Hepatocyte (in vitro differentiated cells): ENCODE measurements around the gene VWA8. TPM values are rescaled to one million over a fixed set of nuclear protein-coding genes. Genes with fewer than 3 reads are reported as not detected.

Source experiments
- DNase-seq: peaks from one replicate; pipeline ENCODE4 v3.0.0-alpha.2; 2016; ENCODE audit warnings: low spot score
- H2AFZ ChIP-seq: fragments of 200-600 bp; sonication (generic); 2 replicates; pipeline ENCODE4 v1.6.0; 2016; ENCODE audit warnings: antibody characterized with exemption, mild to moderate bottlenecking
- H3K27ac ChIP-seq: fragments of 200-600 bp; sonication (generic); 2 replicates; pipeline ENCODE4 v1.5.1; 2016; ENCODE audit warnings: mild to moderate bottlenecking
- H3K27me3 ChIP-seq: fragments of 200-600 bp; sonication (generic); 2 replicates; pipeline ENCODE4 v1.6.1; 2016
- H3K36me3 ChIP-seq: fragments of 200-600 bp; sonication (generic); replicated peaks from 2 replicates; pipeline ENCODE4 v1.5.1; 2016; ENCODE audit warnings: low read depth; ENCODE audit not compliant: insufficient read depth
- H3K4me1 ChIP-seq: fragments of 200-600 bp; sonication (generic); 2 replicates; pipeline ENCODE4 v1.5.1; 2016; ENCODE audit warnings: mild to moderate bottlenecking, moderate library complexity; ENCODE audit not compliant: insufficient read depth
- H3K4me2 ChIP-seq: fragments of 200-600 bp; sonication (generic); 2 replicates; pipeline ENCODE4 v1.6.0; 2016
- H3K4me3 ChIP-seq: fragments of 200-600 bp; sonication (generic); 2 replicates; pipeline ENCODE4 v1.5.1; 2016; ENCODE audit warnings: mild to moderate bottlenecking
- H3K79me2 ChIP-seq: fragments of 200-600 bp; sonication (generic); 2 replicates; pipeline ENCODE4 v1.6.0; 2017; ENCODE audit warnings: mild to moderate bottlenecking
- H3K9me2 ChIP-seq: fragments of 200-600 bp; sonication (generic); replicated peaks from 2 replicates; pipeline ENCODE4 v1.6.0; 2017; ENCODE audit warnings: mild to moderate bottlenecking; ENCODE audit not compliant: insufficient read depth
- H3K9me3 ChIP-seq: fragments of 200-600 bp; sonication (generic); 2 replicates; pipeline ENCODE4 v1.5.1; 2016; ENCODE audit warnings: low read depth, mild to moderate bottlenecking
- H4K20me1 ChIP-seq: fragments of 200-600 bp; sonication (generic); 2 replicates; pipeline ENCODE4 v1.6.0; 2016; ENCODE audit warnings: mild to moderate bottlenecking; ENCODE audit not compliant: insufficient read depth, poor library complexity, severe bottlenecking
- EZH2 ChIP-seq: fragments of 200-600 bp; sonication (generic); IDR thresholded peaks from 2 replicates; pipeline ENCODE4 v1.6.1; 2016; ENCODE audit warnings: antibody characterized with exemption, mild to moderate bottlenecking, borderline replicate concordance
- EZH2phosphoT487 ChIP-seq: fragments of 200-600 bp; sonication (generic); IDR thresholded peaks from one replicate; pipeline ENCODE4 v1.6.1; 2018; ENCODE audit warnings: antibody characterized with exemption, mild to moderate bottlenecking, low read depth, moderate library complexity; ENCODE audit not compliant: unreplicated experiment, severe bottlenecking
- WGBS: methylation state at CpG from one replicate; pipeline ENCODE4 v1.1.6; 2016; ENCODE audit warnings: low lambda C conversion rate; ENCODE audit errors: missing lambda C conversion rate; 5-methylcytosine and 5-hydroxymethylcytosine counted together
- polyA plus RNA-seq: library from polyadenylated mRNA; unstranded; fragments of >200 nt; fragmentation: Nextera tagmentation; extraction: Ambion mirVana; gene quantifications from 2 replicates; pipeline ENCODE4 v1.2.1, GENCODE V29; 2016
- total RNA-seq: library from RNA; depleted of rRNA; stranded (reverse); fragments of >200 nt; gene quantifications from 2 replicates; pipeline ENCODE4 v1.2.3, GENCODE V29; 2014
- TF ChIP-seq, protein P1 (sequence below): fragments of 200-600 bp; sonication (generic); IDR thresholded peaks from 2 replicates; pipeline ENCODE4 v1.5.1; 2016; ENCODE audit warnings: antibody characterized with exemption, mild to moderate bottlenecking; ENCODE audit not compliant: poor library complexity

Gene VWA8
- total and polyA plus RNA-seq, 2 experiments from 2014 or later, result 4.9 to 19.5 TPM

DNA sequence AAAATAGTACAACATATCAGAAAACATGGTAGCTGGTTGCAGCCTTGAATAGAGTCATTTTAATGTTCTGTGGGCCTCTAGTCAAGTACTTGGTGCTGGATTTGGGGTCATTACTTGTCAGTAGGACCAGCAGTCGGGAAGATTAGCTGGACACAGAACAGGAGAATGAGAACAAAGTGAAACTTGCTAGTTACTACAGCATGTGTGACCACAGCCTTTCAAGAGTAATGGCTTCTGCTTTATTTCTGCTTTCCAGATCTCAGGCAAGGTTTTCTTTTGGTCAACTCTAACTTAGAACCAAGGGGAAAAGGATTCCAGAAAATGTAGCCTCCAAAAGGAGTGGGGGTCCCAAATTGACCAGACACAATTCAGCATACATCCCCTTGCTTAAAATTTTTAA is 17.1 kb upstream of the VWA8 start:
- TF ChIP-seq, protein P1, sequence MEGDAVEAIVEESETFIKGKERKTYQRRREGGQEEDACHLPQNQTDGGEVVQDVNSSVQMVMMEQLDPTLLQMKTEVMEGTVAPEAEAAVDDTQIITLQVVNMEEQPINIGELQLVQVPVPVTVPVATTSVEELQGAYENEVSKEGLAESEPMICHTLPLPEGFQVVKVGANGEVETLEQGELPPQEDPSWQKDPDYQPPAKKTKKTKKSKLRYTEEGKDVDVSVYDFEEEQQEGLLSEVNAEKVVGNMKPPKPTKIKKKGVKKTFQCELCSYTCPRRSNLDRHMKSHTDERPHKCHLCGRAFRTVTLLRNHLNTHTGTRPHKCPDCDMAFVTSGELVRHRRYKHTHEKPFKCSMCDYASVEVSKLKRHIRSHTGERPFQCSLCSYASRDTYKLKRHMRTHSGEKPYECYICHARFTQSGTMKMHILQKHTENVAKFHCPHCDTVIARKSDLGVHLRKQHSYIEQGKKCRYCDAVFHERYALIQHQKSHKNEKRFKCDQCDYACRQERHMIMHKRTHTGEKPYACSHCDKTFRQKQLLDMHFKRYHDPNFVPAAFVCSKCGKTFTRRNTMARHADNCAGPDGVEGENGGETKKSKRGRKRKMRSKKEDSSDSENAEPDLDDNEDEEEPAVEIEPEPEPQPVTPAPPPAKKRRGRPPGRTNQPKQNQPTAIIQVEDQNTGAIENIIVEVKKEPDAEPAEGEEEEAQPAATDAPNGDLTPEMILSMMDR, result no peak
- TF ChIP-seq EZH2phosphoT487 (no peak), EZH2 (no peak)
- H3K27me3 ChIP-seq, result no peaks in the 10 kb centered on the region
- no peaks in the 10 kb centered on the region for H4K20me1 ChIP-seq
- H3K27ac ChIP-seq, result no peak overlapping the region
- H3K36me3 ChIP-seq, result no peaks in the 10 kb centered on the region
- H2AFZ ChIP-seq, result no peak overlapping the region
- no peaks in the 10 kb centered on the region for H3K79me2 ChIP-seq
- 70% methylated on average over 1 of the region's 1 CpG for WGBS
- no peaks in the 10 kb centered on the region for H3K9me2 ChIP-seq
- no peaks in the 10 kb centered on the region for H3K9me3 ChIP-seq
- H3K4me3 ChIP-seq, result no peak overlapping the region
- no peak overlapping the region for H3K4me2 ChIP-seq
- no peak for DNase-seq
- H3K4me1 ChIP-seq, result no peaks in the 10 kb centered on the region

DNA sequence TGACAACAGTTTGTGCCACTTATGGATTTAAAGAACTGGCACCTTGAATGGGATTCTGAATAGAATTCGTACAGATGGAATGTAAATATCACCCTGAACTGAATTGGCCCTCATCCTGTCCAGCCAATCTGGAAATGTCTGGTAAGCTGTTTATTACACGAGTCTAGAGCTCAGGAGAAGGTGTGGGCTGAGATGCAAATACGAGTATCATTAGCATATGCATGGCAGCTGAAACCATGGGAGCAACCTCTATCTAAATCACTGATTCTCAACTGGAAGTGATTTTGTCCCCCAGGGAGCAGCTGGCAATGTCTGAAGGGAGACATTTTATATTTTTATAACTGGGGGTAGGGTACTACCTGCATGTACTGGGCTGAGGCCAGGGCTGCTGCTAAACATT is 15.6 kb upstream of the VWA8 start:
- H3K4me2 ChIP-seq, result no peak overlapping the region
- H3K27me3 ChIP-seq, result no peaks in the 10 kb centered on the region
- H3K4me3 ChIP-seq, result no peak overlapping the region
- no peaks in the 10 kb centered on the region for H4K20me1 ChIP-seq
- no peak overlapping the region for H2AFZ ChIP-seq
- no peaks in the 10 kb centered on the region for H3K79me2 ChIP-seq
- 50% methylated on average over 3 of the region's 3 CpGs for WGBS
- no peak for TF ChIP-seq EZH2phosphoT487
- TF ChIP-seq EZH2, result no peak
- TF ChIP-seq, protein P1, result no peak
- H3K9me3 ChIP-seq, result no peaks in the 10 kb centered on the region
- no peaks in the 10 kb centered on the region for H3K4me1 ChIP-seq
- no peaks in the 10 kb centered on the region for H3K36me3 ChIP-seq
- DNase-seq, result no peak
- no peak overlapping the region for H3K27ac ChIP-seq
- H3K9me2 ChIP-seq, result no peaks in the 10 kb centered on the region

DNA sequence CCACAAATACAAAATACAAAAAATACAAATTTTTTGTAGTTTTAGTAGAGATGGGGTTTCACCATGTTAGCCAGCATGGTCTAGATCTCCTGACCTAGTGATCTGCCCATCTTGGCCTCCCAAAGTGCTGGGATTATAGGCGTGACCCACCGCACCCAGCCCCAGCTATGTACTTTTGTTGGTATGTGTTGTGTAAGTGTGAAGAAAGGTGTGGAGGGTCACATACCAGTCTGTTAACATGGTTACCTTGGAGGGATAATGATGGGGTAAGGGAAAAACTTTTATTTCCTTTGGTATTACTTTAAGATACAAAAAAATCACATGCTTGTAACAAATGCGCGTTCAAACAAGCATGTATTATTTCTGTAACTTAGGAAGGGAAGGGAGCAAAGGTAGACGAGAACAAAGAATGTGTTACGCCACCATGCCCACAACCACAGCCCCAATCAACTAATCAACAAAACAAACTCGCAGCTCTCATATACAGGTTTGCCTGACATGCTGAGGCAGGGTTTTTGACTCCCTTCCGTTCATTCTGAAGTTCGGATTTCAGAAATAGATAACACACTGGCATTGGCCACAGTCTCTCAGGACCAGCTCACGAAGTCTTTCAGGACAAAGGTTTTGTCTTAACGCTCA is 13.5 kb upstream of the VWA8 start:
- H3K4me2 ChIP-seq, result no peak overlapping the region
- H3K79me2 ChIP-seq, result no peaks in the 10 kb centered on the region
- no peak overlapping the region for H2AFZ ChIP-seq
- 74% methylated on average over 11 of the region's 11 CpGs for WGBS
- H4K20me1 ChIP-seq, result no peaks in the 10 kb centered on the region
- H3K4me1 ChIP-seq, result no peaks in the 10 kb centered on the region
- H3K9me3 ChIP-seq, result no peaks in the 10 kb centered on the region
- H3K27me3 ChIP-seq, result no peaks in the 10 kb centered on the region
- TF ChIP-seq EZH2phosphoT487 (no peak), EZH2 (no peak)
- TF ChIP-seq, protein P1, result no peak
- no peaks in the 10 kb centered on the region for H3K36me3 ChIP-seq
- H3K9me2 ChIP-seq, result no peaks in the 10 kb centered on the region
- H3K4me3 ChIP-seq, result no peak overlapping the region
- H3K27ac ChIP-seq, result no peak overlapping the region
- DNase-seq, result no peak
